ENCODE measurements around the gene ABCC3. TPM values are rescaled to one million over a fixed set of nuclear protein-coding genes. Genes with fewer than 3 reads are reported as not detected.

The ABCC3 gene
- total RNA-seq, 4 donors from 2014 or later = 190 to 683 (median 305) TPM

DNA sequence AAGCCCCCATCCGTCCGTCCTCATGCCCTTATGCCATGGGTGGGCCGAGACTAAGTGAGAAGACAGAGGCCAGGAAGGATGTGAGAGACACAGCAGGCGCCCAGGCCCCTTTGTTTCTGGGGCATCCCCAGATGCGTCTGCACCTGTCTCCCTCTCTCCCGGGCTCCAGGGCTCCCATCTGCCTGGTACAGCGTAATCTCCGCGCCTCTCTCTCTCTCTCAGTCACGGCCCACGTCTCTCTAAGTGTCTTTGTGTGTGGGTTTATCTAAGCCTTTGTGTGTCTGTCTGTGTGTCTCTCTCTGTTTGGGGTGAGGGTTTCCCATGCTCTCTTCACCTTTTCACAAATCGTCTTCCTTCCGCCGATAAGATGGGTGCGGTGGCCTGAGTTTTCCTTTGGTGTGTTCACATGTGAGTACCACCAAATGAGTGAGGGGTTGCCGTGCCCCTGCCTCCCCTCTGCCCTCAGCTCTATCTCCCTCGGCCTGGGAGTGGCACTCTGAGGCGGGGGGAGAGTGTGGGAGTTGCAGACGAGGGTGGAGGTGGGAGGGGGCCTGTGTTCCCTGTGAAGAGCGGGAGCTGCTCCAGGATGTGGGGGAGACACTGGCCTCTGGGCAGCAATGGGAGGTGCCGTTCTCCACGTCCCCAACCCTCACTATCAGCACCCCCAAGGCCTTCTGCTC is 25.8 kb upstream of the ABCC3 start:
- no peak for DNase-seq
- no peaks in the 10 kb centered on the region for H3K9me3 ChIP-seq
- TF ChIP-seq POLR2A (IDR thresholded peaks at IDR 0.05) = no peak
- TF ChIP-seq, protein P1, sequence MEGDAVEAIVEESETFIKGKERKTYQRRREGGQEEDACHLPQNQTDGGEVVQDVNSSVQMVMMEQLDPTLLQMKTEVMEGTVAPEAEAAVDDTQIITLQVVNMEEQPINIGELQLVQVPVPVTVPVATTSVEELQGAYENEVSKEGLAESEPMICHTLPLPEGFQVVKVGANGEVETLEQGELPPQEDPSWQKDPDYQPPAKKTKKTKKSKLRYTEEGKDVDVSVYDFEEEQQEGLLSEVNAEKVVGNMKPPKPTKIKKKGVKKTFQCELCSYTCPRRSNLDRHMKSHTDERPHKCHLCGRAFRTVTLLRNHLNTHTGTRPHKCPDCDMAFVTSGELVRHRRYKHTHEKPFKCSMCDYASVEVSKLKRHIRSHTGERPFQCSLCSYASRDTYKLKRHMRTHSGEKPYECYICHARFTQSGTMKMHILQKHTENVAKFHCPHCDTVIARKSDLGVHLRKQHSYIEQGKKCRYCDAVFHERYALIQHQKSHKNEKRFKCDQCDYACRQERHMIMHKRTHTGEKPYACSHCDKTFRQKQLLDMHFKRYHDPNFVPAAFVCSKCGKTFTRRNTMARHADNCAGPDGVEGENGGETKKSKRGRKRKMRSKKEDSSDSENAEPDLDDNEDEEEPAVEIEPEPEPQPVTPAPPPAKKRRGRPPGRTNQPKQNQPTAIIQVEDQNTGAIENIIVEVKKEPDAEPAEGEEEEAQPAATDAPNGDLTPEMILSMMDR (IDR thresholded peaks at IDR 0.05) = no peak
- H3K4me3 ChIP-seq = no peak overlapping the region
- no peak overlapping the region for H3K27ac ChIP-seq
- H3K36me3 ChIP-seq = no peaks in the 10 kb centered on the region
- H3K4me1 ChIP-seq = no peaks in the 10 kb centered on the region
- no peaks in the 10 kb centered on the region for H3K27me3 ChIP-seq

DNA sequence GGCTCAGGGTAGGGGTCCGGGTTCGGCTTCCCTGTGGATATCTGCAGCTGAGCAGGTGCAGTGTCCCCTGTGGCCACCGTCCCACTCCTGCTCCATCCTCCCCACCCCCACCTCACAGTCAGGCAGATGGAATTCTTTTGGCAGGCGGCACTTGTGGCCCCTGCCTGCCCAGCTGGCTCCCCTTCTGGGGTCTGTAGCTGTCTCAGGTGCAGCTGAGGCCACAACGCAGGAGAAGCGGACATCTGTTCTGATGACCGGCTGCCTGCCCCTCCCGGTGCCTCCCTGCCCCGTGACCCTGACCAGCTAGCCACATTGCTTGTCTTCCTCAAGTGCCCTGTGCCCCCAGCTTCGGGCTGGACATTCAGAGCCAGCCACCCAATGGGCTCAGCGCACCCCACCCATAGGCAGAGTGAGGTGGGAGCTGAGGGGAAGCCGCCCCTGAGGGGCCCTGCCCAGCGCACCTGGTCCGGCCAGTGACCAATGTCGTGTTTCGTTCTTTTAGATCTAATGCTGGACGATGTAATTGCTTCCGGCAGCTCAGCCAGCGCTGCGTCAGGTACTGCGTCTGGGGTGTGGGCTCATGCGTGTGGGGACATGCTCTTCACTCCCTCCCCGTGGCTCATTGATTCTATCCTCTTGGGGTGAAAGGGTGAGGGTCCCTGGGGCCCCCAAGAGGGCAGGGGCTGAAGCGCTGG is 25.2 kb upstream of the ABCC3 start:
- no peak overlapping the region for H3K4me3 ChIP-seq
- no peak overlapping the region for H3K27ac ChIP-seq
- TF ChIP-seq POLR2A (IDR thresholded peaks at IDR 0.05) = no peak
- TF ChIP-seq, protein P1 (IDR thresholded peaks at IDR 0.05) = no peak
- DNase-seq = no peak
- H3K27me3 ChIP-seq = no peaks in the 10 kb centered on the region
- no peaks in the 10 kb centered on the region for H3K36me3 ChIP-seq
- no peaks in the 10 kb centered on the region for H3K4me1 ChIP-seq
- no peaks in the 10 kb centered on the region for H3K9me3 ChIP-seq

DNA sequence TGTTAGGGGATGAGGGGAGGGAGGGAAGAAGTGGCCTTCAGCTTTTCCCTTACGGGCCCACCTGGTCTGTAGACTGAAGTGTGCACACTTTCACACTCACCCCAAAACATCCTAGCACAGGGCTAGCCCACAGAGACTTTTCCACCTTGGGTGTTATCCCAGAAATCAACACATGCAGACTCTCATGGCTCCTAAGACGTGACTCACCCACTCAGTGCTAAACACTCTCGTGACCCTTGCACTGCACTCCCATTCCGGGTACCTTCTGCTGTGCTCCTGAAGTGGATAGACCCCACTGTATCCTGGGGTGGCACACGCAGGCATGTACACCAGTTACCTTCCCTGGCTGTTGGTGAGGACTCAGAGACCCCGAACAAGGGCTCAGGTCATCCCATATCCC is 23.0 kb upstream of the ABCC3 start:
- Histone ChIP-seq H3K4me1 (no peaks in the 10 kb centered on the region), H3K9me3 (no peaks in the 10 kb centered on the region), H3K27me3 (no peaks in the 10 kb centered on the region), H3K27ac (no peak overlapping the region), H3K36me3 (no peaks in the 10 kb centered on the region), H3K4me3 (no peak overlapping the region)
- no peak for DNase-seq
- TF ChIP-seq POLR2A (IDR thresholded peaks at IDR 0.05) = no peak
- TF ChIP-seq, protein P1 (IDR thresholded peaks at IDR 0.05) = no peak

DNA sequence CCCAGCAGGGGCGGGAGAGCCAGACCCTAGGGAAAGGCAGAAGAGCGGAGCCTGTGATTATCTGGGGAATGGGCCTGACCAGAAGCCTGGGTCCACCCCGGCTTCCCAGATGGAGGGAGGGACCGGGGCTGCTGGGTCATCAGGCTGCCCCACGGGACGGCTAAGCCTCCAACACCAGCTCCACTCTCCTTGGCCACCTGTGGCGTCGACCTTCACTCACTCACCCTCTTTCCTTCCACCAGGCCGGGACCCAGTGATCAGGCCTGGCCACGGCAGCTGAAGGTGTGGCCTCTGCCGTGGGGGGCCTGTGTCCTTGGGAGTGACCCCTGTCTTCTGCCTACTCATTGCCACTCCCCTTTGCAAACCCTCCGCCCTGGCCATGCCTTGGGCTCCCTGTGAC is 22.4 kb upstream of the ABCC3 start:
- H3K27ac ChIP-seq = no peak overlapping the region
- DNase-seq = no peak
- H3K4me1 ChIP-seq = no peaks in the 10 kb centered on the region
- no peak for TF ChIP-seq POLR2A (IDR thresholded peaks at IDR 0.05)
- TF ChIP-seq, protein P1 (IDR thresholded peaks at IDR 0.05) = no peak
- no peaks in the 10 kb centered on the region for H3K9me3 ChIP-seq
- no peaks in the 10 kb centered on the region for H3K27me3 ChIP-seq
- H3K36me3 ChIP-seq = no peaks in the 10 kb centered on the region
- H3K4me3 ChIP-seq = no peak overlapping the region

DNA sequence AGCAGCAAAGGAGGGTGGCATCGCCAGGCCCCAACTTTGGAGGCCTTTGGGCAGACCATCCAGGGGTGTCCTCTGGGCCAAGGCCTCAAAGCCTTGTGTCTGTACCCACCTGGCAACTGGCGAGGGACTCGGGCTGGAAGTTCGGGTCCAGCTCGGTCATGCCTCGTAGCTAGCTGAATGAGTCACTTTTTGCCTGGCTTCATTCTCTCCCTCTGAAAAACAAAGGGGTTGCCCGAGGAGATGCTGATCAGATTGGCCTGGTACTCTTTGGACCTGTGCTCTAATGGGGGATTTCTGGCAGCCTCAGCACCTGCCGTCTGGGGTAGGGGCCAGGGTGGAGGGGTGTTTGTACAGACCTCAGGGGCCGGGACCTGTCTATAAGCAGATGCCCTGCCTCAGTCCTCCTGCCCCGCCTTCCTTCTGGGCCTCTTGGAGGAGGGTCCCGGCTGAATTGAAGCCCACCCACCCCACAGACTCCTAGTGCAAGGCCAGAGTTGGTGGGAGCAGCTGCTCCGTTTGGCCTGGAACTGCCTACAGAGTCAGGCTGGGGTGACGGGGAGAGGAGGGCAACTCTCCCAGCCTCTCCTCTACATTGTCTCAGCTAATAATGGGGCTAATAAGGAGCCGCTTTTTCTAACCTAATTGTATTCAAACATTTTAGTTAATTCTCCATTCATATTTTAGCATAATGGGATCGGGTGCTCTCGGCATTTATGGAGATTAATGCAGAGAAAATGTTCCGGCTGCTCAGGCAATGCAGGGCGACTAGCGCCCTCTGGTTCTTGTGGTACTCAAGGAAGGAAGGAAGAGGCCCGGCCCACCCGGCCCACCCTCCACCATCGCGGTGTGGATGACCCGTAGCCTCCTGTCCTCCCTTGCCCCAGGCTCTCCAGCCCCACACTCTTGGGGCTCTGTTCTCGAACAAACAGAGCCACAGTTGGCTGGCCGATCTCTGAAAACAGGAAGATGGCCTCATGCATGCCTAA is 21.4 kb upstream of the ABCC3 start:
- DNase-seq = no peak
- TF ChIP-seq, protein P1 (IDR thresholded peaks at IDR 0.05) = no peak
- no peak for TF ChIP-seq POLR2A (IDR thresholded peaks at IDR 0.05)

More for the DNA sequence above, 21.4 kb upstream of the ABCC3 start:
- no peak overlapping the region for H3K27ac ChIP-seq
- H3K27me3 ChIP-seq = no peaks in the 10 kb centered on the region
- H3K9me3 ChIP-seq = no peaks in the 10 kb centered on the region
- no peaks in the 10 kb centered on the region for H3K36me3 ChIP-seq
- no peaks in the 10 kb centered on the region for H3K4me1 ChIP-seq
- no peak overlapping the region for H3K4me3 ChIP-seq

Data from Peyer's patch (tissue), 4 donors.